SK-N-SH (cell line): ENCODE measurements around the gene RARB. TPM values are rescaled to one million over a fixed set of nuclear protein-coding genes. Genes with fewer than 3 reads are reported as not detected.

Source experiments
- CTCF ChIA-PET: fragments of 300-600, 350-600 bp; formaldehyde crosslinking; extraction: SDS; loops from one replicate; lab custom pipeline; 2021; lab: Yijun Ruan, JAX
- POLR2A ChIA-PET: fragments of 350-600 bp; sonication (Branson Sonifier 250); formaldehyde crosslinking; extraction: SDS; loops from one replicate; lab custom pipeline; 2020; ENCODE audit warnings: antibody characterized with exemption, inconsistent platforms; lab: Yijun Ruan, JAX
- DNase-seq: peaks from one replicate; pipeline ENCODE4 v3.0.0; 2012
- H2AFZ ChIP-seq: fragments of 200-600 bp; sonication (generic); 2 replicates; pipeline ENCODE4 v1.8.1; 2016; ENCODE audit warnings: antibody characterized with exemption, mild to moderate bottlenecking, low read depth
- H3F3A ChIP-seq: fragments of 200-600 bp; sonication (generic); replicated peaks from 2 replicates; pipeline ENCODE3; 2016; ENCODE audit warnings: antibody characterized with exemption, mild to moderate bottlenecking; ENCODE audit not compliant: insufficient read depth
- H3K27ac ChIP-seq, 2 experiments: fragments of 200-500 bp in 1 of 2; fragments of 200-600 bp in 1 of 2; sonication (Bioruptor generic) in 1 of 2; sonication (generic), shearing (Covaris generic) in 1 of 2; 2 replicates each; pipeline versions ENCODE4 v1.5.1 to v1.6.1; 2014 to 2016; ENCODE audit warnings: low read depth in 2 of 2, inconsistent platforms in 1 of 2, low read length in 1 of 2, mild to moderate bottlenecking in 1 of 2, mixed read lengths in 1 of 2
- H3K27me3 ChIP-seq: fragments of 200-600 bp; sonication (generic), shearing (Covaris generic); 2 replicates; pipeline ENCODE4 v1.6.1; 2016; ENCODE audit warnings: mixed run types; ENCODE audit not compliant: insufficient read depth
- H3K36me3 ChIP-seq, 2 experiments: fragments of 200-500 bp in 1 of 2; fragments of 200-600 bp in 1 of 2; sonication (Bioruptor generic) in 1 of 2; sonication (generic) in 1 of 2; replicated peaks in 1 of 2; 2 replicates each; pipeline versions ENCODE3 to v1.5.1; 2014 to 2016; ENCODE audit warnings: low read length in 1 of 2, mild to moderate bottlenecking in 1 of 2; ENCODE audit not compliant: insufficient read depth in 2 of 2, control insufficient read depth in 1 of 2
- H3K4me1 ChIP-seq, 2 experiments: fragments of 200-500 bp in 1 of 2; fragments of 200-600 bp in 1 of 2; sonication (Bioruptor generic) in 1 of 2; sonication (generic), shearing (Covaris generic) in 1 of 2; 2 replicates each; pipeline versions ENCODE4 v1.5.1 to v1.6.1; 2014 to 2016; ENCODE audit warnings: low read depth in 1 of 2, low read length in 1 of 2, mixed run types in 1 of 2; ENCODE audit not compliant: insufficient read depth in 2 of 2, control insufficient read depth in 1 of 2
- H3K4me2 ChIP-seq: fragments of 200-600 bp; sonication (generic), shearing (Covaris generic); 2 replicates; pipeline ENCODE4 v1.6.1; 2017; ENCODE audit warnings: mixed run types
- H3K4me3 ChIP-seq, 2 experiments: fragments of 200-500 bp in 1 of 2; fragments of 200-600 bp in 1 of 2; sonication (Bioruptor generic) in 1 of 2; sonication (generic), shearing (Covaris generic) in 1 of 2; 2 replicates each; pipeline versions ENCODE4 v1.5.1 to v1.8.1; 2014 to 2016; ENCODE audit warnings: low read depth in 2 of 2, inconsistent platforms in 1 of 2, low read length in 1 of 2, mild to moderate bottlenecking in 1 of 2, mixed read lengths in 1 of 2, moderate library complexity in 1 of 2
- H3K79me2 ChIP-seq: fragments of 200-600 bp; sonication (generic); 2 replicates; pipeline ENCODE4 v1.8.1; 2017; ENCODE audit warnings: mild to moderate bottlenecking; ENCODE audit not compliant: insufficient read depth
- H3K9ac ChIP-seq: fragments of 200-600 bp; sonication (generic); 2 replicates; pipeline ENCODE4 v1.6.1; 2017; ENCODE audit warnings: mixed run types
- H3K9me2 ChIP-seq: fragments of 200-600 bp; sonication (generic); 2 replicates; pipeline ENCODE4 v1.6.1; 2017; ENCODE audit warnings: mixed run types
- H3K9me3 ChIP-seq: fragments of 200-600 bp; sonication (generic); 2 replicates; pipeline ENCODE4 v1.6.1; 2017; ENCODE audit warnings: mixed run types, mild to moderate bottlenecking, moderate library complexity
- H4K20me1 ChIP-seq: fragments of 200-600 bp; sonication (generic); 2 replicates; pipeline ENCODE4 v1.6.1; 2017; ENCODE audit warnings: mild to moderate bottlenecking, mixed run types; ENCODE audit not compliant: insufficient read depth
- ELF1 ChIP-seq: IDR thresholded peaks from 2 replicates; pipeline ENCODE4 v1.4.0; 2012
- EP300 ChIP-seq, 2 experiments: IDR thresholded peaks; 2 replicates each; pipeline versions ENCODE4 v1.4.0 to v1.6.1; 2012; ENCODE audit warnings: borderline replicate concordance in 1 of 2, low read depth in 1 of 2, low read length in 1 of 2
- FOSL2 ChIP-seq: IDR thresholded peaks from 2 replicates; pipeline ENCODE4 v1.4.0; 2012; ENCODE audit warnings: low read depth, mild to moderate bottlenecking, moderate library complexity, borderline replicate concordance
- GABPA ChIP-seq: IDR thresholded peaks from 2 replicates; pipeline ENCODE4 v1.4.0; 2012; ENCODE audit warnings: low read depth, mild to moderate bottlenecking
- JUND ChIP-seq: IDR thresholded peaks from 2 replicates; pipeline ENCODE4 v1.4.0; 2012
- MAX ChIP-seq: IDR thresholded peaks from 2 replicates; pipeline ENCODE4 v1.4.0; 2012; ENCODE audit warnings: low read depth
- NFIC ChIP-seq: IDR thresholded peaks from 2 replicates; pipeline ENCODE4 v1.4.0; 2012; ENCODE audit warnings: borderline replicate concordance
- NRF1 ChIP-seq: IDR thresholded peaks from 2 replicates; pipeline ENCODE4 v1.6.1; 2012; ENCODE audit warnings: low read depth, mild to moderate bottlenecking, low read length
- PBX3 ChIP-seq: IDR thresholded peaks from 2 replicates; pipeline ENCODE4; 2012
- POLR2AphosphoS5 ChIP-seq: IDR thresholded peaks from 2 replicates; pipeline ENCODE4 v1.6.1; 2012; ENCODE audit warnings: low read depth, low read length
- RCOR1 ChIP-seq: fragments of 150-350 bp; IDR thresholded peaks from 2 replicates; pipeline ENCODE4 v1.6.1; 2017; ENCODE audit warnings: antibody characterized with exemption, low read length
- RXRA ChIP-seq: IDR thresholded peaks from 2 replicates; pipeline ENCODE4 v1.4.0; 2012; ENCODE audit warnings: low read depth, mild to moderate bottlenecking, borderline replicate concordance
- SIN3A ChIP-seq: IDR thresholded peaks from 2 replicates; pipeline ENCODE4 v1.6.1; 2012; ENCODE audit warnings: low read depth, mild to moderate bottlenecking, low read length, moderate library complexity, borderline replicate concordance
- SMC3 ChIP-seq: IDR thresholded peaks from 2 replicates; pipeline ENCODE4 v1.6.1; 2012; ENCODE audit warnings: low read depth, low read length, improper control_type of control experiment
- TCF12 ChIP-seq: IDR thresholded peaks from 2 replicates; pipeline ENCODE4 v1.4.0; 2012
- USF1 ChIP-seq: IDR thresholded peaks from 2 replicates; pipeline ENCODE4 v1.4.0; 2012; ENCODE audit warnings: low read depth, borderline replicate concordance
- USF2 ChIP-seq: fragments of 150-350 bp; IDR thresholded peaks from 2 replicates; pipeline ENCODE4 v1.6.1; 2017; ENCODE audit warnings: antibody characterized with exemption, low read length, low read depth, borderline replicate concordance
- ZBTB33 ChIP-seq: IDR thresholded peaks from 2 replicates; pipeline ENCODE4 v1.4.0; 2012; ENCODE audit warnings: low read depth, borderline replicate concordance
- WGBS: methylation state at CpG from one replicate; pipeline ENCODE4 v1.1.6; 2017; ENCODE audit warnings: low lambda C conversion rate; 5-methylcytosine and 5-hydroxymethylcytosine counted together
- polyA plus RNA-seq, 3 experiments: library from polyadenylated mRNA; depleted of rRNA; stranded (reverse); fragments of >200 nt; gene quantifications; 2 replicates each; pipeline ENCODE4 v1.2.3, GENCODE V29; 2012

Gene RARB
- polyA plus RNA-seq, 1 of the 3 experiments (the other 2 are of a cell fraction), result 10.7 TPM

GRCh38 chr3:25587975-25588374 lies 159.9 kb downstream of the RARB start:
- peaks cover 4% of the 10 kb centered on the region for H3F3A ChIP-seq
- no peak overlapping the region for H3K9ac ChIP-seq
- peaks cover 5 to 17% of the 10 kb centered on the region in 2 experiments for H3K4me1 ChIP-seq
- no peak overlapping the region for H3K4me3 ChIP-seq
- H2AFZ ChIP-seq, result no peak overlapping the region
- ChIA-PET CTCF (interaction anchor here (0.6 to 1.8 kb wide), 4 partner anchors 9 to 814 kb away, joined by 3 to 7 read pairs (median 5); no protein-coding TSS in a partner anchor), POLR2A (no interaction called here)
- H3K36me3 ChIP-seq, result no peaks in the 10 kb centered on the region
- no peaks in the 10 kb centered on the region for H4K20me1 ChIP-seq
- no peaks in the 10 kb centered on the region for H3K27me3 ChIP-seq
- H3K9me2 ChIP-seq, result no peaks in the 10 kb centered on the region
- no peaks in the 10 kb centered on the region for H3K9me3 ChIP-seq
- DNase-seq, result no peak
- H3K79me2 ChIP-seq, result no peaks in the 10 kb centered on the region
- H3K4me2 ChIP-seq, result no peak overlapping the region
- no peak overlapping the region for H3K27ac ChIP-seq
- TF ChIP-seq FOSL2 (no peak), SMC3 (no peak), USF2 (no peak), RXRA (no peak), ELF1 (no peak), NRF1 (no peak), EP300 (IDR thresholded peaks at IDR 0.05; ENCODE audit: borderline replicate concordance in 1 of 2, low read depth in 1 of 2, low read length in 1 of 2) (no peak)
- 95% methylated on average over 2 of the region's 2 CpGs for WGBS

- Histone ChIP-seq H3K4me3 (no peak overlapping the region), H3K9me2 (no peaks in the 10 kb centered on the region), H3K4me1 (peaks cover 11 to 23% of the 10 kb centered on the region in 2 experiments), H2AFZ (no peak overlapping the region), H3F3A (peaks cover 8% of the 10 kb centered on the region), H3K27ac (no peak overlapping the region), H3K9ac (no peak overlapping the region), H3K79me2 (no peaks in the 10 kb centered on the region), H3K27me3 (no peaks in the 10 kb centered on the region), H4K20me1 (no peaks in the 10 kb centered on the region), H3K36me3 (no peaks in the 10 kb centered on the region), H3K4me2 (no peak overlapping the region), H3K9me3 (no peaks in the 10 kb centered on the region)
- WGBS, result 88% methylated on average over 8 of the region's 8 CpGs
- POLR2A ChIA-PET, result no interaction called here
- CTCF ChIA-PET, result interaction anchor here (1.1 to 1.8 kb wide), 2 partner anchors 22 to 815 kb away, joined by 3 to 7 read pairs; no protein-coding TSS in a partner anchor
- TF ChIP-seq PBX3 (no peak), SIN3A (no peak), GABPA (no peak), TCF12 (no peak), JUND (no peak), NFIC (no peak), FOSL2 (no peak), RCOR1 (no peak), ZBTB33 (no peak), USF1 (no peak), EP300 (IDR thresholded peaks at IDR 0.05; ENCODE audit: borderline replicate concordance in 1 of 2, low read depth in 1 of 2, low read length in 1 of 2) (no peak), MAX (no peak), POLR2AphosphoS5 (no peak)
- no peak for DNase-seq
Observed at GRCh38 chr3:25588441-25589103, 160.5 kb downstream of the RARB start.
